ENCODE data around the gene PGAP6.

The PGAP6 gene

DNA sequence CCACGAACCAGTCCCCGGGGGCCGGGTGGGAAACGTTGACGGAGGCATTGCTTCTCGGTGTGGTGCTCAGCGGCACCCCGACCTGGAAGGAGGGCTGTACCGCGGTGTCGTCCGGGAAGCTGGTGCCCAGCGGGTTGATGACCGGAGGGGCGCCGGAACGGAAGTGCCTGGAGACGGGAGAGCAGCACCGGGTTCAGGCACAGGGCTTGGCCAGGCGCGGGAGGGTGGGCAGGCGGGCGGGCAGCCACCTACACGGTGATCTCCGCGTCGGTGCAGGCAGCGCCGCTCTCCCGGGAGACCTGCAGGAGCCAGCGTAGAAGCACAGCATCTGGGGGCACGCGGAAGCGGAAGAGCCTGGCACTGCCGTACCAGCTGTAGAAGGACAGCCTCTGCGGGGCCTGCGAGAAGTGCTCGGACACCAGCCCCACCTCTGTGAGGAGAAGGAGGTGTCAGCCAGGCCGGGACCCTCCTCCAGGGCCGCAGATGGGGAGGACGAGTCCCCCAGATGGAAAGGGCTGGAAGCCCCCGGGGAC is 4.3 kb downstream of the PGAP6 start:
- ChIA-PET CTCF (no interaction called here), POLR2A (no interaction called here)
- DNase-seq (ENCODE audit: extremely low spot score) = no peak
- TF ChIP-seq LEF1 (IDR thresholded peaks at IDR 0.05; ENCODE audit: borderline replicate concordance) (no peak), TARDBP (IDR thresholded peaks at IDR 0.05) (no peak), ZNF384 (IDR thresholded peaks at IDR 0.05) (no peak), BHLHE40 (IDR thresholded peaks at IDR 0.05; ENCODE audit: borderline replicate concordance) (no peak), ELF4 (IDR thresholded peaks at IDR 0.05) (no peak), ARNT (IDR thresholded peaks at IDR 0.05) (no peak), FOXM1 (IDR thresholded peaks at IDR 0.05; ENCODE audit: borderline replicate concordance) (no peak), SP1 (IDR thresholded peaks at IDR 0.05) (no peak), SUZ12 (IDR thresholded peaks at IDR 0.05) (no peak), FOXK2 (IDR thresholded peaks at IDR 0.05) (no peak), L3MBTL2 (conservative IDR thresholded peaks at IDR 0.05) (no peak)
- TF ChIP-seq, protein P1, sequence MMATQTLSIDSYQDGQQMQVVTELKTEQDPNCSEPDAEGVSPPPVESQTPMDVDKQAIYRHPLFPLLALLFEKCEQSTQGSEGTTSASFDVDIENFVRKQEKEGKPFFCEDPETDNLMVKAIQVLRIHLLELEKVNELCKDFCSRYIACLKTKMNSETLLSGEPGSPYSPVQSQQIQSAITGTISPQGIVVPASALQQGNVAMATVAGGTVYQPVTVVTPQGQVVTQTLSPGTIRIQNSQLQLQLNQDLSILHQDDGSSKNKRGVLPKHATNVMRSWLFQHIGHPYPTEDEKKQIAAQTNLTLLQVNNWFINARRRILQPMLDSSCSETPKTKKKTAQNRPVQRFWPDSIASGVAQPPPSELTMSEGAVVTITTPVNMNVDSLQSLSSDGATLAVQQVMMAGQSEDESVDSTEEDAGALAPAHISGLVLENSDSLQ (IDR thresholded peaks at IDR 0.05) = no peak

DNA sequence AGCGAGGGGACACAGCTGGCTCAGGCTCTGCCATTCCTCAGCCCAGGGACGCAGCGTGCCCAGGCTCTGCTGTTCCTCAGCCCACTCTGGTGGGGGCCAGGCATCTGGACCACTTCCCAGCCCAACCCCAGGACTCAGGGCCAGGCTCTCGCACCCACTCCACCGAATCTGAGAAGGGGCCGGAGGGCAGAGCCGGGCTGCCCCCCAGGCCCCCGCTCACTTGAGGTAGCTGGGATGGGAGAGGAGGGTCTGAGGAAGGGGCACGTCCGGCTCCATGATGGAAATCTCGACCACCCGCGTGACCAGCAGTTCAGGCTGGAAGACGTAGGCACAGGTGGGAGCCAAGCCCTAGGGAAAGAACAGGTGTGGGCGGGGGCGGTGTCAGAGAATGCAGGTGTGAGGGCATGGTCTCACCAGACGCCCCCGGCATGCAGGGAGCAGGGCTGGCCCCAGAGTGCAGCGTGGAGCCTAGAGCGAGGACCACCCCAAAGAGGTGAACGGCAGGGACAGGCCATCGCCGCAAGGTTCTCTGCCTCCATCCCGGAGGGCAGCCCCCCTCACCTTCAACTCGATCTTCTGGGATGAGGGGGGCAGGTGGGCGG is 4.9 kb downstream of the PGAP6 start:
- DNase-seq (ENCODE audit: extremely low spot score) = no peak
- TF ChIP-seq ELF4 (IDR thresholded peaks at IDR 0.05) (no peak), SUZ12 (IDR thresholded peaks at IDR 0.05) (no peak), ZNF384 (IDR thresholded peaks at IDR 0.05) (no peak), FOXM1 (IDR thresholded peaks at IDR 0.05; ENCODE audit: borderline replicate concordance) (no peak), FOXA1 (IDR thresholded peaks at IDR 0.05) (no peak), SP1 (IDR thresholded peaks at IDR 0.05) (no peak), BHLHE40 (IDR thresholded peaks at IDR 0.05; ENCODE audit: borderline replicate concordance) (no peak), FOXK2 (IDR thresholded peaks at IDR 0.05) (no peak), NFRKB (IDR thresholded peaks at IDR 0.05) (no peak), LEF1 (IDR thresholded peaks at IDR 0.05; ENCODE audit: borderline replicate concordance) (no peak), ARNT (IDR thresholded peaks at IDR 0.05) (no peak), TARDBP (IDR thresholded peaks at IDR 0.05) (no peak)
- TF ChIP-seq, protein P1 (IDR thresholded peaks at IDR 0.05) = no peak
- POLR2A ChIA-PET = no interaction called here
- CTCF ChIA-PET = no interaction called here

DNA sequence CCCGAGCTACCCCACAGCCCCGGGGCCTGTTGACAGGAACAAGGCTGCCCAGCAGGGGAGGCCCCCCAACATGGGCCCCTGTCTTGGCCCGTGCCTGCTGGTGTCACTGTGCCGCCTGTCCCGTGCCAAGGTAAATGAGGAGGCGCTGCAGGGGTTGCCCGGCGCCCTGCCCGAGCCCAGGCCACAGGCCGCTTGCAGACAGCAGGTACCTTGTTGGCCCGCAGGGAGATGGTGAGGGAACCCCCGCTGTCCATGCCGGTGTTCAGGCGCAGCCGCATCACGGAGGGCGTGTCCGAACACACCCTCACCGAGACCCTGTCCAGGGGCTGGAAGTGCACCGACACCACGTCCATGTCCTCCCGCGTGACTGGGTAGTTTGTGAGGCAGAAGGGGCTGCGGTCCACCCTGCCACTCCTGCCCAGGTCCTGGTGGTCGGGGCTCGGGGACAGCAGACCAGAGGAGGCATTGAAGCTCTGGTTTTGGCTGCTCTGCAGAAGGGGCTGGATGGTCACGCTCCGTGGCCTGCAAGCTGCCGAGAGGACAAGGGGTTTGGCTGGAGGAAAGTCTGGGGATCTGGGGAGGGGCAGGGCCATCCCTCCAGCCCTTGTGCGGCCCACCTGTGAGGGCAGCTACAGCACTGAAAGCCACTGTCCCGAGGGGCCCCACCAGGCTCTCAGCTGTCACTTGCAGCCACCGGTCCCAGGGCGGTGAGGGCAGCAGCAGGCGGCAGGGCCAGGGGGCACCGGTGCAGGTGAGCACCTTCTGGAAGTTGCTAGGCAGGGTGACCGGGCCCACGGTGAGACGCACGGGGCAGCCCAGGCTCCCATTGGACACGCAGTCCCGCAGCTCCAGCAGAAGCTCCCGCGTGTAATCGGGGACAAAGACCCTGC is 5.6 kb downstream of the PGAP6 start:
- TF ChIP-seq TARDBP (IDR thresholded peaks at IDR 0.05) (no peak), ARNT (IDR thresholded peaks at IDR 0.05) (no peak), FOXA1 (IDR thresholded peaks at IDR 0.05) (no peak), ZNF384 (IDR thresholded peaks at IDR 0.05) (no peak), FOXM1 (IDR thresholded peaks at IDR 0.05; ENCODE audit: borderline replicate concordance) (no peak), SUZ12 (IDR thresholded peaks at IDR 0.05) (no peak), BHLHE40 (IDR thresholded peaks at IDR 0.05; ENCODE audit: borderline replicate concordance) (no peak), L3MBTL2 (conservative IDR thresholded peaks at IDR 0.05) (no peak), NFRKB (IDR thresholded peaks at IDR 0.05) (no peak), FOXK2 (IDR thresholded peaks at IDR 0.05) (no peak), HDGF (IDR thresholded peaks at IDR 0.05; ENCODE audit: borderline replicate concordance) (no peak), CTBP1 (IDR thresholded peaks at IDR 0.05; ENCODE audit: borderline replicate concordance) (no peak), SP1 (IDR thresholded peaks at IDR 0.05) (no peak), LEF1 (IDR thresholded peaks at IDR 0.05; ENCODE audit: borderline replicate concordance) (no peak), ELF4 (IDR thresholded peaks at IDR 0.05) (no peak)
- TF ChIP-seq, protein P1 (IDR thresholded peaks at IDR 0.05) = no peak
- CTCF ChIA-PET = interaction anchor here (0.6 kb wide), 1 partner anchor 123 kb away, joined by 3 read pairs; no protein-coding TSS in a partner anchor
- POLR2A ChIA-PET = no interaction called here
- DNase-seq (ENCODE audit: extremely low spot score) = no peak

DNA sequence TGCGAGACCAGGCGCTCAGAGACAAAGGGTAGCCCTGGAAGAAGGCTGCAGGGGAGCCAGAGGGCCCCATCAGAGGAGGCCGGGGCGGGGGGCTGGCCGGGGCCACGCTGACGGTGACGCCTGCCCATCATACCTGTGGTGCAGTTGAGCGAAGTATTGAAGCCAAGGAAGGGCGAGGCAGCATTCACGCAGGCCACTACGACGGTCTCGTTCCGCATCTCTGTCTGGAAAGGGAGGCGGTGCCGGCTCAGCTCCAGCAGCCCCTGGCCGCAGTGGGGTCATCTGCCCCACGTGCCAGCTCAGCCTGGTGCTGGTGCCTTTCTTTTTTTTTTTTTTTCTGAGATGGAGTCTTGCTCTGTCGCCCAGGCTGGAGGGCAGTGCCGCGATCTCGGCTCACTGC is 6.6 kb downstream of the PGAP6 start:
- ChIA-PET POLR2A (no interaction called here), CTCF (interaction anchor here (0.6 kb wide), 1 partner anchor 124 kb away, joined by 3 read pairs; no protein-coding TSS in a partner anchor)
- TF ChIP-seq SUZ12 (IDR thresholded peaks at IDR 0.05) = no peak
- TF ChIP-seq HDGF (IDR thresholded peaks at IDR 0.05; ENCODE audit: borderline replicate concordance) = no peak
- TF ChIP-seq L3MBTL2 (conservative IDR thresholded peaks at IDR 0.05) = no peak
- no peak for TF ChIP-seq TARDBP (IDR thresholded peaks at IDR 0.05)
- TF ChIP-seq BHLHE40 (IDR thresholded peaks at IDR 0.05; ENCODE audit: borderline replicate concordance) = no peak
- no peak for TF ChIP-seq ZNF384 (IDR thresholded peaks at IDR 0.05)
- TF ChIP-seq LEF1 (IDR thresholded peaks at IDR 0.05; ENCODE audit: borderline replicate concordance) = no peak
- TF ChIP-seq ELF4 (IDR thresholded peaks at IDR 0.05) = no peak
- no peak for TF ChIP-seq FOXK2 (IDR thresholded peaks at IDR 0.05)
- no peak for TF ChIP-seq SP1 (IDR thresholded peaks at IDR 0.05)
- TF ChIP-seq NFRKB (IDR thresholded peaks at IDR 0.05) = no peak
- TF ChIP-seq ARNT (IDR thresholded peaks at IDR 0.05) = no peak
- TF ChIP-seq FOXM1 (IDR thresholded peaks at IDR 0.05; ENCODE audit: borderline replicate concordance) = no peak
- TF ChIP-seq FOXA1 (IDR thresholded peaks at IDR 0.05) = no peak
- TF ChIP-seq, protein P1 (IDR thresholded peaks at IDR 0.05) = no peak
- no peak for TF ChIP-seq CTBP1 (IDR thresholded peaks at IDR 0.05; ENCODE audit: borderline replicate concordance)
- no peak for DNase-seq (ENCODE audit: extremely low spot score)

DNA sequence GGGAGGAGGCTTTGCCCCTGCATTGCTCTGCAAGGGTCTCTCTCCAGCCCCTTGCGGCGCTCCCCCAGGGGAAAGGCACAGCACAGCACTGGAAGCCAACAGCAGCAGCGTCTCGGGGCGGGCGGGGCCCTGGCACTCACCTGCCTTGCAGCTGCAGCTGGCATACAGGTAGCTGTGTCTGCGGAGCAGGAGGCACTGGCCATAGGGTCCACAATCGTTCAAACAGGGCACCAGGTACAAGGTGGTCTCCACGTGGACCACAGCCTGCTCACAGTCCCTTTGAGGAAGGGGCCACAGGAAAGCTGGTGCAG is 7.2 kb downstream of the PGAP6 start:
- CTCF ChIA-PET = no interaction called here
- TF ChIP-seq CTBP1 (IDR thresholded peaks at IDR 0.05; ENCODE audit: borderline replicate concordance) = no peak
- no peak for TF ChIP-seq FOXK2 (IDR thresholded peaks at IDR 0.05)
- no peak for TF ChIP-seq TARDBP (IDR thresholded peaks at IDR 0.05)
- TF ChIP-seq FOXM1 (IDR thresholded peaks at IDR 0.05; ENCODE audit: borderline replicate concordance) = no peak
- no peak for TF ChIP-seq FOXA1 (IDR thresholded peaks at IDR 0.05)
- POLR2A ChIA-PET = no interaction called here
- no peak for DNase-seq (ENCODE audit: extremely low spot score)
